GM12891 (cell line): Measurements from ENCODE around the gene TBC1D1.
A peak's percentile ranks its signal among the peaks of the same experiment; 100 is the strongest.

Source experiments
- DNase-seq: peaks from one replicate; pipeline ENCODE4 v3.0.0; 2011; ENCODE audit warnings: low spot score; ENCODE audit not compliant: insufficient read length
- FAIRE-seq: peaks from 2 replicates; lab custom pipeline; 2011; peaks lifted over from hg19 to GRCh38; lab: Jason Lieb, UNC
- PAX5 ChIP-seq: IDR thresholded peaks from 2 replicates; pipeline ENCODE4 v1.6.1; 2011; ENCODE audit warnings: low read length, moderate library complexity, mild to moderate bottlenecking; ENCODE audit not compliant: insufficient read depth, severe bottlenecking
- POLR2A ChIP-seq: IDR thresholded peaks from 2 replicates; pipeline ENCODE4 v1.6.1; 2011; ENCODE audit warnings: low read depth, low read length, control low read depth
- POLR2AphosphoS5 ChIP-seq: IDR thresholded peaks from 2 replicates; pipeline ENCODE4 v1.6.1; 2011; ENCODE audit warnings: low read depth, low read length, control low read depth
- POU2F2 ChIP-seq: IDR thresholded peaks from 2 replicates; pipeline ENCODE4 v1.6.1; 2011; ENCODE audit warnings: low read depth, mild to moderate bottlenecking, control low read depth, low read length, moderate library complexity
- SPI1 ChIP-seq: IDR thresholded peaks from 2 replicates; pipeline ENCODE4 v1.6.1; 2011; ENCODE audit warnings: low read depth, low read length, control low read depth
- TAF1 ChIP-seq: IDR thresholded peaks from 2 replicates; pipeline ENCODE4 v1.6.1; 2011; ENCODE audit warnings: low read depth, low read length, control low read depth

The TBC1D1 gene

DNA sequence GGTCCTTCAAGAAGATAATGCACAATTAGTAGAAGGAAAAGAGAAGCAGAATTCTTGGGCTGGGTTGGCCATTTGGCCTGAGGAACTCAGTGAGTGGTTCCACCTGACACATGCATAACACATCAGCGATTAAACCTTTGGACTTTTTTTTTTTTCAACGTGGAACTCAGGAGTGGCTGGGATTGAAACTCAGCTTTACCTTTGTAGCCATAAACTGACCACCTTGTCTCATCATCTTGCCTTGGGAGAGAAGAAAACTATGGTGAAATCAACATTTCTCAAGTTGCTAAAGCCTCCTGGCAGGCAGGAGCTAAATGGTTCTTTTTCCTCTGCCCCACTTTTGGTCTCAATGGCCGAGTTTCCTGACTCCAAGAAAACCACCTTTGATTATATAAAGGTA, 85.6 kb downstream of the TBC1D1 start:
- DNase-seq (no peak), FAIRE-seq (no peak)
- no peak for TF ChIP-seq POLR2A
- no peak for TF ChIP-seq POU2F2
- no peak for TF ChIP-seq PAX5

DNA sequence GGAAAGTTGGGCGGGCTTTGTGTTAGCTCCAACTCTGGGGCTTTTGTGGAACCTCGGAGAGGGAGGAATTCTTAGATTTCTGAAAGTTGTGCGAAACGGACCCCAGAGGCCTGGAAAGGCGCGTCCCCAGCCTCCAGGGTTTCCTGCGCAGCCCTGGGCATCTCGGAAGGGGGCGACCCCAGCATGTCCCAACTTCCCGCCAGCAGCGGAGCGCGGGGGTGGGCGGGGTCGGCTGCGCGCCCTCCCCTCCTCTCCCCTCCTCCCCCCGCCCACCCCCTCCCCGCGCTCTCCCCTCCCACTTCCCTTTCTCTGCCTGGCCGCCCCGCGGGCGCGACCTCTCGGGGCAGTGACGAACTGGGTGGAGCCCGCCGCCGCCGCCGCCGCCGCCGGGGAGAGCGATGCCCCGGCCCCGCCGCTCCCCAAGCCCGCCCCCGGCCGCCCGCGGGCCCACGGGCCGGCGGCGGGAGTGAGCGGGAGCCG, 86.1 kb downstream of the TBC1D1 start:
- TF ChIP-seq PAX5 = no peak
- TF ChIP-seq SPI1 = peak; percentile 47; the same call in 1 of the 2 replicates
- peak; percentile 62 for FAIRE-seq
- DNase-seq = peak; percentile 75

DNA sequence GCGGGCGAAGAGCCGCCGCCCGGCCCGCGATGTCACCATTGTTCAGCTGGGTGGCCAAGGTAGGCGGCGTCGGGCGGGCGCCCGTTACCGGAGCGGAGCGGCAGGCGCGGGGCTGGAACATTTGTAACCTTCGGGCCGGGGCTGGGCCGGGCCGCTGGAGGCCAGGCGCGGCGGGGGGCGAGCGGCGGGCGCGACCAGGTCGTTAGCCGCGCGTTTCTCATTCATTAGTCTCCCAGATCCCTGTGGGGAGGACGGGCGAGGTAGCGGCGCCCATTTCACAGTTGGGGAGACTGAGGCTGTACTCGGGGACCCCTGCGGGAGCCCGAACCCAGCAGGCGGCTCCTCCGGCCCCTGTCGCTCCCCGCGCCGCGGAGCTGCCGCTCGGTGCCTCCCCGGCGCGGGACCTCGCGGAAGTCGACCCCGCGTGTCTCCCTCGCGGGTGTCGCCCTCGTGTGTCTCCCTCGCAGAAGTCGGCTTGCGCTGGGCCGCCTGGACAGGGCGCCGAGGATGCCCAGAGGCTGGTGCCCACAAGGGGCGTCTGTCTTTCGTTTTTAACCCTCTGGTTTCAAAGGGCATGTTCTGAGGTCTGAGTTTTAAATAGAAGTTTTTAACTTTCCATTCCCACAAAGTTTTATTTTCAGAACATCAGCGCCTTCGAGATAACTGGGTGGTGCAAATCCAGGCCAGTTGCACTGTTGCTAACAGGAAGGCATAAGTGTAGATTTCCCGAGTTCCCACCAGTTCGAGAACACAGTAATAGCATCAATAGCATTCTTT, 86.8 kb downstream of the TBC1D1 start:
- FAIRE-seq = peak; percentile 62

DNA sequence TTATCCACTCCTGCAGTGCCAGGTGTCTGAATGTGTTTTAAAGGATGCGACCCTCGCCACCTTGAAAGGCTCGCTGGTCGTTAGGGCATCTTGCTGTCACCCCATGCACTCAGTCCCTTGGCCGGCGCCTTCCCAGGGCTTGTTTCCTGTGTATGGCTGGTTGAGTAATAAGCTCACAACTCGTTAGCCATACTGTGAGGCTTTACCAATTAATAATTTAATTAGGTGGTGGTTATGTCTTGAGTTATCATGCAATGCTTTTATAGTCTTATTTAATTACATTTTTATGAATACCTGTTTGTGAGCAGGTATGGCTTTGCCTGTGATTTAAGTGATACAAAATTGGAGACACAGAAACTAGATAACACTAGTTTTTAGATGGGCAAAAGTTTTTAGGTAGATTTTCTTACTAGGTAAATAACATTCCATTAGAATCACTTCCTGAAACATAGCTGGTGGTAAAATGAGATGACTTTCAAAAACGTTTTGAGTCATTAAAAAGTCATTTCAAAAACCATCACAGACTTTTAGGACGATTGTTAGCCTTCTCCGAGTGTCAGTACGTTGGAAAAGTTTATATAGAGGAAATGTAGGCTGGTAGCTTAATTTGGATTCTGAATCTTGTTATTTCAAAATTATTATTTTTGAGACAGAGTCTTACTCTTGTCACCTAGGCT, 87.5 kb downstream of the TBC1D1 start:
- DNase-seq = no peak
- FAIRE-seq = peak; percentile 50

More for the DNA sequence above, 86.8 kb downstream of the TBC1D1 start:
- peak; percentile 39 for DNase-seq
- TF ChIP-seq SPI1 (no peak), POU2F2 (0 out of 2 replicates have a peak, but pooled peaks have one; percentile 11)

DNA sequence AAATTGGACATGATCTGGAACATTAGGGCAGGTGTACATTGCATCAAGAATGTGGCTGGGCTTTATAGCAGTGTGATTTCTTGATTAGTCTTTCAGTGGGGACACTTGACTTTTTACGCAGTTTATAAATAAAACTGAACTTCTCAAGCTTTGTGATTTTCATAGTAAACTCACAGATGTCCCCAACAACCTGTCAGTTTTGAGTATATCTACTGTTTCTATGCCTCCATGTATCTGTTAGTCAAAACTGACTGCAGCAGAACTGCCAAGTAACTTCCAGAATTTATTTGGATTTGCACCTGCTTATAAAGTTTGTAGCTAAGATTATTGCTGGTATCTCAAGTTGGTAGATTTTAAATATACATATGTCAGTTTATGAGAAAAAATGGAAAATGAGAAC, 89.4 kb downstream of the TBC1D1 start:
- DNase-seq (no peak), FAIRE-seq (peak; percentile 48)
- no peak for TF ChIP-seq TAF1
- TF ChIP-seq SPI1 = no peak
- no peak for TF ChIP-seq PAX5
- TF ChIP-seq POLR2AphosphoS5 = no peak
- no peak for TF ChIP-seq POLR2A
- no peak for TF ChIP-seq POU2F2

More for the DNA sequence above, 87.5 kb downstream of the TBC1D1 start:
- TF ChIP-seq PAX5 (no peak), SPI1 (peak; percentile 52; the same call in 1 of the 2 replicates)

DNA sequence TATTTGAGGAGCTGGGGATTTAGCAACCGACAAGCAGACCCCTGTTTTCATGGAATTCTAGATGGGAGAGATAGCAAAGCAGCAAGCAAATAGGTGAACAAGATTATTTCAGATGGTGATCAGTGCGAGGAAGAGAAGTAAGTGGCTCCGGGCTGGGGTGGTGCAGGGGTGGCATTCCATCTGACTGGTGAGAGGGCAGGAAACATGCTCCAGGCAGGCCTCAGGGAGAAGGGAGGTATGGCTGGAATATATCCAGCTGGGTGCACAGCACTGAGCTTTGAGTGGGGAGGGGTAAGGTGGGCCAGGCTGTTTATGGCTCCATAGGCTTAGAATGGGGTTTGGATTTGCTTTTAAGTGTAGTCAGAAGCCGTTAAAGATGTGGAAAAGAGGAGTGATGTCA, 90.5 kb downstream of the TBC1D1 start:
- no peak for DNase-seq
- TF ChIP-seq POLR2A = no peak
- no peak for TF ChIP-seq POLR2AphosphoS5
- TF ChIP-seq POU2F2 = no peak
- TF ChIP-seq TAF1 = no peak
- TF ChIP-seq SPI1 = no peak
- FAIRE-seq = no peak

DNA sequence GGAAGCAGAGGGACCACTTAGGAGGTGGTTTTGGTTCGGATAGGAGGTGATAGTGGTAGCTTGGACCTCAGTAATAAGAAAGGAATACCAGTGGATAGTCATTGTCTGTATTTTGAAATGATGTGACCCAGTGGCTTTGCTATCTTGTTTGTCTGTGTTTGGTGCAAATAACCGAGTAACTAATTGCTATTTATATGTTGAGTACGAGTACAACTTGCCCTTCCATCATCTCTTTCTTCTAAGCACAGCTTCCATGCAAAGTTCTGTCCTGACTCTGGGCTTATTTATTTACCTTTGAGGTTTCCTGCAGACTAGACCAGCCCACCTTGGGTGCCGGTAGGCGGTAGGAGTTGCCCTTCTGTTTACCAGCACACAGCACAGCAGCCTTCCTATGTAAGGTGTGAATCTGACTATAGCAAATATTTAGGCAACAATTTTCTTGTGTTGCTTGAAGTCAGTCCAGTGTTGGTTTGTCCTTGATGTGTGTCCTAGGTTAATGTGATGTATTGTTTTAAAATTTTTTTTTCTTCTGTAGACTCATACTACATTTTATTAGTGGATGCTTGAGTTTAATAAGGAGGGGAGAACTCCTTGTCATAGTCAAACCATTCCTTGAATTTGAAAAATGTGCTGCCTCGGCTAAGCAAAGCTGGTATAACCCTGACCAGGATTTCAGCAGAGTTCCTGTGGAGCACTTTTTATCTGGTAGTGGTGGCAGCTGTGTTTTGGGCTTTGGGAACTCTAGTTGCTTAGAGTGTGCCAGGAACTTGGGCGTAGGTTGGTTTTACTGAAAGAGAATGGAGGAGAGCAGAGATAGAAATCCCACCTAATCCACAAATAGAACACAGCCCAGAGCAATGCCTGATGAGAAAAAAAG, 91.2 kb downstream of the TBC1D1 start:
- FAIRE-seq (no peak), DNase-seq (no peak)
- TF ChIP-seq POU2F2 (no peak), TAF1 (no peak), POLR2A (no peak), POLR2AphosphoS5 (no peak)

DNA sequence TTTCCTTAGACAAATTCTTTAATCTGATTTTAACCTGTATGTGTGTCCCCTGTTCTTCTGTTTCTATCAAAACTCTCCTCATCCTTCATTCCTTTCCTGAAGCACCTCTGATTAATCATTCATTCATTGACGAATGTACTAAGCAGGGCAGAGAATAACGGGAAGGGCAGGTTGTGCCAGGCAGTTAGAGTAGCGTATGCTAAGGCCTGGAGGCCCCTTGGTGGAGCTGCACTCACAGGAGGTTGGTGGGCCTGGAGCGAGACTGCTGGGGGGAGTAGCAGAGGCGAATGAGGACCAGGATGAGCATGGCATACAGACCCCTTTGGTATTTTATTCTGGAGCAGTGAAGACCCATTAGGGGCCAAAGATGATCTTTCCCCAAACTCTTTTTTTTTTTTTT, 91.9 kb downstream of the TBC1D1 start:
- FAIRE-seq (no peak), DNase-seq (no peak)
- no peak for TF ChIP-seq PAX5
- TF ChIP-seq POLR2AphosphoS5 = no peak
- TF ChIP-seq POLR2A = no peak
- no peak for TF ChIP-seq SPI1
- TF ChIP-seq TAF1 = no peak
- no peak for TF ChIP-seq POU2F2

DNA sequence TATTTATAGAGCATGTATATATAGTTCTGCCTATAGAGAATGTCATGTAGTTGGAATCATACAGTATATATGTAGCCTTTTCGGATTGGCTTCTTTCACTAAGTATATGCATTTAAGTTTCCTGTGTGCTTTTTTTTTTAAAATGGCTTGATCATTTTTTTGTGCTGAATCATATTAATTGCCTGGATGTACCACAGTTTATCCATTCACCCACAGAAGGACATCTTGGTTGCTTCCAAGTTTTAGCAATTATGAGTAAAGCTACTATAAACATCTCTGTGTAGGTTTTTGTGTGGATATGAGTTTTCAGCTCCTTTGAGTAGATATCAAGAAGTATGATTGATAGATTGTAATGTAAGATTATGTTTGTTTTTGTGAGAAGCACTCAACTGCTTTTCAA, 93.1 kb downstream of the TBC1D1 start:
- DNase-seq (no peak), FAIRE-seq (no peak)

DNA sequence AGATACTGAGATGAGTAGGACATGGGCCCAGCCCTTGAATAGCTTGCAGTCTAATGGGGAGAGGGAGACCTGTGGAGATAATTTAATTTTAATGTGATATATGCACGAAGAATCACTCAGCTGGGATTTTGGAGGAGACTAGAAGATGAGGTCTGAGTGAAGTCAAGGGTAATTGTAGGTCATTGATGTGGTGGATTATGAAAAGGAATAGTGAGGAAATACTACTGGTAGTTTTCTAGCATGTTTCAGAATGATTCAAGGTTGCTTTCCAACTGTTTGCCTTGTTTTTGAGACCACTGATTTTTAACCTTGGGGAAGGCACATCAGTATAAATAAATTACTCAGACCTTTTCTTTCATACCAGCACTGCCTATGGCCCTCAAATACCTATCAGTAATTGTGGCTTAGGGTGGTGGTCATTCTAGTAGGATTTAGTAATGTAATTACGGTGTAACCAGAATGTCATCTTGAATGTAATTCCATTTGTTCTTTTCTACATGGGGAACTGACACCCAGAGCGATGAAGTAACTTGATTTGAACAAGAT, 94.9 kb downstream of the TBC1D1 start:
- FAIRE-seq = peak; percentile 60
- TF ChIP-seq POLR2A (no peak), PAX5 (no peak), POU2F2 (no peak), SPI1 (no peak), POLR2AphosphoS5 (no peak), TAF1 (no peak)
- no peak for DNase-seq

More for the DNA sequence above, 93.1 kb downstream of the TBC1D1 start:
- no peak for TF ChIP-seq TAF1
- no peak for TF ChIP-seq POU2F2
- TF ChIP-seq SPI1 = no peak
- no peak for TF ChIP-seq PAX5
- no peak for TF ChIP-seq POLR2A
- no peak for TF ChIP-seq POLR2AphosphoS5
